Ectodermal cell (in vitro differentiated cells): ENCODE results near the gene RAD51.

ENCODE experiments used
- H3K27ac ChIP-seq: 2 replicates; pipeline ENCODE4 v1.7.0; 2013; ENCODE audit warnings: mild to moderate bottlenecking, low read depth, low read length; ENCODE audit not compliant: insufficient read depth, poor library complexity, severe bottlenecking
- H3K27me3 ChIP-seq: 2 replicates; pipeline ENCODE4 v1.7.0; 2013; ENCODE audit warnings: mild to moderate bottlenecking, low read length; ENCODE audit not compliant: insufficient read depth, control insufficient read depth, poor library complexity, severe bottlenecking
- H3K36me3 ChIP-seq: one replicate; pipeline ENCODE4 v1.7.0; 2013; ENCODE audit warnings: low read length; ENCODE audit not compliant: control insufficient read depth, insufficient read depth
- H3K4me1 ChIP-seq: one replicate; pipeline ENCODE4 v1.7.0; 2013; ENCODE audit warnings: low read length; ENCODE audit not compliant: control insufficient read depth, insufficient read depth
- H3K4me3 ChIP-seq: 2 replicates; pipeline ENCODE4 v1.7.0; 2013; ENCODE audit warnings: low read depth, low read length, control low read depth; ENCODE audit not compliant: insufficient read depth
- H3K9me3 ChIP-seq: 2 replicates; pipeline ENCODE4 v1.7.0; 2013; ENCODE audit warnings: mild to moderate bottlenecking, low read length, moderate library complexity; ENCODE audit not compliant: control insufficient read depth
- WGBS, 2 experiments: methylation state at CpG; one replicate each; pipeline ENCODE4 v1.1.7; 2013; ENCODE audit warnings: missing lambda C conversion rate in 2 of 2; 5-methylcytosine and 5-hydroxymethylcytosine counted together

The RAD51 gene

GRCh38 chr15:40716165-40716564, 21.2 kb downstream of the RAD51 start:
- H3K4me3 ChIP-seq = no peak overlapping the region
- 94 to 96% methylated on average over 5 of the region's 6 CpGs for WGBS, 2 experiments
- H3K27ac ChIP-seq = no peak overlapping the region
- no peaks in the 10 kb centered on the region for H3K9me3 ChIP-seq
- H3K27me3 ChIP-seq = no peaks in the 10 kb centered on the region
- H3K36me3 ChIP-seq = peaks cover 8% of the 10 kb centered on the region
- no peaks in the 10 kb centered on the region for H3K4me1 ChIP-seq

- 100% methylated on average over 1 of the region's 1 CpG for WGBS, 2 experiments
- H3K36me3 ChIP-seq = peaks cover 4% of the 10 kb centered on the region
Measured at GRCh38 chr15:40721701-40722100, 26.7 kb downstream of the RAD51 start.

GRCh38 chr15:40722354-40722753, 27.4 kb downstream of the RAD51 start:
- Histone ChIP-seq H3K4me3 (no peak overlapping the region), H3K4me1 (no peaks in the 10 kb centered on the region), H3K27me3 (no peaks in the 10 kb centered on the region), H3K9me3 (no peaks in the 10 kb centered on the region), H3K36me3 (peaks cover 3% of the 10 kb centered on the region), H3K27ac (no peak overlapping the region)
- WGBS, 2 experiments = 88 to 98% methylated on average over 3 of the region's 4 CpGs

More at GRCh38 chr15:40721701-40722100, 26.7 kb downstream of the RAD51 start:
- Histone ChIP-seq H3K27ac (no peak overlapping the region), H3K27me3 (no peaks in the 10 kb centered on the region), H3K4me3 (no peak overlapping the region), H3K9me3 (no peaks in the 10 kb centered on the region), H3K4me1 (no peaks in the 10 kb centered on the region)

- Histone ChIP-seq H3K4me3 (no peak overlapping the region), H3K36me3 (no peaks in the 10 kb centered on the region), H3K27me3 (no peaks in the 10 kb centered on the region), H3K4me1 (no peaks in the 10 kb centered on the region), H3K9me3 (no peaks in the 10 kb centered on the region), H3K27ac (no peak overlapping the region)
- 100% methylated on average over 1 of the region's 2 CpGs; no CpG with 5 or more reads in 1 of the 2 experiments for WGBS, 2 experiments
Measured at GRCh38 chr15:40722934-40723333, 28.0 kb downstream of the RAD51 start.

- no peaks in the 10 kb centered on the region for H3K4me1 ChIP-seq
- peaks cover 3% of the 10 kb centered on the region for H3K36me3 ChIP-seq
- H3K4me3 ChIP-seq = no peak overlapping the region
- WGBS, 2 experiments = 96 to 100% methylated on average over 2 of the region's 2 CpGs
- no peak overlapping the region for H3K27ac ChIP-seq
- no peaks in the 10 kb centered on the region for H3K9me3 ChIP-seq
- no peaks in the 10 kb centered on the region for H3K27me3 ChIP-seq
Measured at GRCh38 chr15:40723919-40724318, 28.9 kb downstream of the RAD51 start.

GRCh38 chr15:40731034-40731433, 36.1 kb downstream of the RAD51 start:
- Histone ChIP-seq H3K27ac (no peak overlapping the region), H3K36me3 (peaks cover 31% of the 10 kb centered on the region), H3K4me3 (no peak overlapping the region), H3K9me3 (no peaks in the 10 kb centered on the region), H3K4me1 (no peaks in the 10 kb centered on the region), H3K27me3 (no peaks in the 10 kb centered on the region)
- 94 to 98% methylated on average over 3 of the region's 3 CpGs for WGBS, 2 experiments

GRCh38 chr15:40736575-40736974, 41.6 kb downstream of the RAD51 start:
- H3K9me3 ChIP-seq = no peaks in the 10 kb centered on the region
- no peak overlapping the region for H3K27ac ChIP-seq
- no peak overlapping the region for H3K4me3 ChIP-seq
- WGBS, 2 experiments = 93 to 98% methylated on average over 4 of the region's 4 CpGs
- peaks cover 20% of the 10 kb centered on the region for H3K36me3 ChIP-seq
- H3K4me1 ChIP-seq = no peaks in the 10 kb centered on the region
- no peaks in the 10 kb centered on the region for H3K27me3 ChIP-seq

- no peak overlapping the region for H3K4me3 ChIP-seq
- 93 to 96% methylated on average over 3 of the region's 3 CpGs for WGBS, 2 experiments
- no peaks in the 10 kb centered on the region for H3K9me3 ChIP-seq
- no peaks in the 10 kb centered on the region for H3K4me1 ChIP-seq
- peaks cover 18% of the 10 kb centered on the region for H3K36me3 ChIP-seq
- no peak overlapping the region for H3K27ac ChIP-seq
- no peaks in the 10 kb centered on the region for H3K27me3 ChIP-seq
Measured at GRCh38 chr15:40737048-40737447, 42.1 kb downstream of the RAD51 start.

- H3K9me3 ChIP-seq = no peaks in the 10 kb centered on the region
- 21 to 33% methylated on average over 2 of the region's 2 CpGs for WGBS, 2 experiments
- H3K36me3 ChIP-seq = peaks cover 31% of the 10 kb centered on the region
- H3K27ac ChIP-seq = no peak overlapping the region
- no peaks in the 10 kb centered on the region for H3K4me1 ChIP-seq
- no peaks in the 10 kb centered on the region for H3K27me3 ChIP-seq
- no peak overlapping the region for H3K4me3 ChIP-seq
Measured at GRCh38 chr15:40739047-40739446, 44.1 kb downstream of the RAD51 start.

GRCh38 chr15:40739854-40740253, 44.9 kb downstream of the RAD51 start:
- peaks cover 26% of the 10 kb centered on the region for H3K36me3 ChIP-seq
- no peaks in the 10 kb centered on the region for H3K27me3 ChIP-seq
- no peaks in the 10 kb centered on the region for H3K9me3 ChIP-seq
- H3K4me1 ChIP-seq = no peaks in the 10 kb centered on the region
- H3K4me3 ChIP-seq = no peak overlapping the region
- 89 to 91% methylated on average over 2 of the region's 2 CpGs for WGBS, 2 experiments
- no peak overlapping the region for H3K27ac ChIP-seq

GRCh38 chr15:40743485-40743901, 48.5 kb downstream of the RAD51 start:
- Histone ChIP-seq H3K9me3 (no peaks in the 10 kb centered on the region), H3K4me1 (no peaks in the 10 kb centered on the region), H3K27me3 (no peaks in the 10 kb centered on the region), H3K36me3 (peaks cover 15% of the 10 kb centered on the region), H3K4me3 (no peak overlapping the region), H3K27ac (no peak overlapping the region)
- 95 to 96% methylated on average over 2 of the region's 2 CpGs for WGBS, 2 experiments
